SK-N-SH (cell line): Measurements from ENCODE around the gene TLX1. TPM values are rescaled to one million over a fixed set of nuclear protein-coding genes. Genes with fewer than 3 reads are reported as not detected.

ENCODE experiments used
- CTCF ChIA-PET: fragments of 300-600, 350-600 bp; formaldehyde crosslinking; extraction: SDS; loops from one replicate; lab custom pipeline; 2021; lab: Yijun Ruan, JAX
- POLR2A ChIA-PET: fragments of 350-600 bp; sonication (Branson Sonifier 250); formaldehyde crosslinking; extraction: SDS; loops from one replicate; lab custom pipeline; 2020; ENCODE audit warnings: antibody characterized with exemption, inconsistent platforms; lab: Yijun Ruan, JAX
- DNase-seq: peaks from one replicate; pipeline ENCODE4 v3.0.0; 2012
- H2AFZ ChIP-seq: fragments of 200-600 bp; sonication (generic); 2 replicates; pipeline ENCODE4 v1.8.1; 2016; ENCODE audit warnings: antibody characterized with exemption, mild to moderate bottlenecking, low read depth
- H3F3A ChIP-seq: fragments of 200-600 bp; sonication (generic); replicated peaks from 2 replicates; pipeline ENCODE3; 2016; ENCODE audit warnings: antibody characterized with exemption, mild to moderate bottlenecking; ENCODE audit not compliant: insufficient read depth
- H3K27ac ChIP-seq, 2 experiments: fragments of 200-500 bp in 1 of 2; fragments of 200-600 bp in 1 of 2; sonication (Bioruptor generic) in 1 of 2; sonication (generic), shearing (Covaris generic) in 1 of 2; 2 replicates each; pipeline versions ENCODE4 v1.5.1 to v1.6.1; 2014 to 2016; ENCODE audit warnings: low read depth in 2 of 2, inconsistent platforms in 1 of 2, low read length in 1 of 2, mild to moderate bottlenecking in 1 of 2, mixed read lengths in 1 of 2
- H3K27me3 ChIP-seq: fragments of 200-600 bp; sonication (generic), shearing (Covaris generic); 2 replicates; pipeline ENCODE4 v1.6.1; 2016; ENCODE audit warnings: mixed run types; ENCODE audit not compliant: insufficient read depth
- H3K36me3 ChIP-seq, 2 experiments: fragments of 200-500 bp in 1 of 2; fragments of 200-600 bp in 1 of 2; sonication (Bioruptor generic) in 1 of 2; sonication (generic) in 1 of 2; replicated peaks in 1 of 2; 2 replicates each; pipeline versions ENCODE3 to v1.5.1; 2014 to 2016; ENCODE audit warnings: low read length in 1 of 2, mild to moderate bottlenecking in 1 of 2; ENCODE audit not compliant: insufficient read depth in 2 of 2, control insufficient read depth in 1 of 2
- H3K4me1 ChIP-seq, 2 experiments: fragments of 200-500 bp in 1 of 2; fragments of 200-600 bp in 1 of 2; sonication (Bioruptor generic) in 1 of 2; sonication (generic), shearing (Covaris generic) in 1 of 2; 2 replicates each; pipeline versions ENCODE4 v1.5.1 to v1.6.1; 2014 to 2016; ENCODE audit warnings: low read depth in 1 of 2, low read length in 1 of 2, mixed run types in 1 of 2; ENCODE audit not compliant: insufficient read depth in 2 of 2, control insufficient read depth in 1 of 2
- H3K4me2 ChIP-seq: fragments of 200-600 bp; sonication (generic), shearing (Covaris generic); 2 replicates; pipeline ENCODE4 v1.6.1; 2017; ENCODE audit warnings: mixed run types
- H3K4me3 ChIP-seq, 2 experiments: fragments of 200-500 bp in 1 of 2; fragments of 200-600 bp in 1 of 2; sonication (Bioruptor generic) in 1 of 2; sonication (generic), shearing (Covaris generic) in 1 of 2; 2 replicates each; pipeline versions ENCODE4 v1.5.1 to v1.8.1; 2014 to 2016; ENCODE audit warnings: low read depth in 2 of 2, inconsistent platforms in 1 of 2, low read length in 1 of 2, mild to moderate bottlenecking in 1 of 2, mixed read lengths in 1 of 2, moderate library complexity in 1 of 2
- H3K79me2 ChIP-seq: fragments of 200-600 bp; sonication (generic); 2 replicates; pipeline ENCODE4 v1.8.1; 2017; ENCODE audit warnings: mild to moderate bottlenecking; ENCODE audit not compliant: insufficient read depth
- H3K9ac ChIP-seq: fragments of 200-600 bp; sonication (generic); 2 replicates; pipeline ENCODE4 v1.6.1; 2017; ENCODE audit warnings: mixed run types
- H3K9me2 ChIP-seq: fragments of 200-600 bp; sonication (generic); 2 replicates; pipeline ENCODE4 v1.6.1; 2017; ENCODE audit warnings: mixed run types
- H3K9me3 ChIP-seq: fragments of 200-600 bp; sonication (generic); 2 replicates; pipeline ENCODE4 v1.6.1; 2017; ENCODE audit warnings: mixed run types, mild to moderate bottlenecking, moderate library complexity
- H4K20me1 ChIP-seq: fragments of 200-600 bp; sonication (generic); 2 replicates; pipeline ENCODE4 v1.6.1; 2017; ENCODE audit warnings: mild to moderate bottlenecking, mixed run types; ENCODE audit not compliant: insufficient read depth
- CTCF ChIP-seq: fragments of 200-600 bp; sonication (generic); IDR thresholded peaks from 2 replicates; pipeline ENCODE4 v1.6.1; 2017; ENCODE audit warnings: antibody characterized with exemption, mild to moderate bottlenecking, moderate library complexity
- ELF1 ChIP-seq: IDR thresholded peaks from 2 replicates; pipeline ENCODE4 v1.4.0; 2012
- FOSL2 ChIP-seq: IDR thresholded peaks from 2 replicates; pipeline ENCODE4 v1.4.0; 2012; ENCODE audit warnings: low read depth, mild to moderate bottlenecking, moderate library complexity, borderline replicate concordance
- FOXJ3 ChIP-seq: sonication (generic); formaldehyde crosslinking; IDR thresholded peaks from 2 replicates; pipeline ENCODE4 v1.5.1; 2020; ENCODE audit warnings: mild to moderate bottlenecking, missing genetic modification reagents
- IRF3 ChIP-seq: fragments of 150-350 bp; IDR thresholded peaks from 2 replicates; pipeline ENCODE4 v1.6.1; 2016; ENCODE audit warnings: mild to moderate bottlenecking, low read depth, low read length
- MAX ChIP-seq: IDR thresholded peaks from 2 replicates; pipeline ENCODE4 v1.4.0; 2012; ENCODE audit warnings: low read depth
- MXI1 ChIP-seq: IDR thresholded peaks from 2 replicates; pipeline ENCODE4 v1.6.1; 2012; ENCODE audit warnings: mild to moderate bottlenecking, low read depth, low read length, improper control_type of control experiment
- NRF1 ChIP-seq: IDR thresholded peaks from 2 replicates; pipeline ENCODE4 v1.6.1; 2012; ENCODE audit warnings: low read depth, mild to moderate bottlenecking, low read length
- RAD21 ChIP-seq: IDR thresholded peaks from 2 replicates; pipeline ENCODE4 v1.6.1; 2012; ENCODE audit warnings: mild to moderate bottlenecking, low read length
- RCOR1 ChIP-seq: fragments of 150-350 bp; IDR thresholded peaks from 2 replicates; pipeline ENCODE4 v1.6.1; 2017; ENCODE audit warnings: antibody characterized with exemption, low read length
- RFX5 ChIP-seq: IDR thresholded peaks from 2 replicates; pipeline ENCODE4 v1.6.1; 2012; ENCODE audit warnings: mild to moderate bottlenecking, improper control_type of control experiment, low read length
- RXRA ChIP-seq: IDR thresholded peaks from 2 replicates; pipeline ENCODE4 v1.4.0; 2012; ENCODE audit warnings: low read depth, mild to moderate bottlenecking, borderline replicate concordance
- SIN3A ChIP-seq: IDR thresholded peaks from 2 replicates; pipeline ENCODE4 v1.6.1; 2012; ENCODE audit warnings: low read depth, mild to moderate bottlenecking, low read length, moderate library complexity, borderline replicate concordance
- SMC3 ChIP-seq: IDR thresholded peaks from 2 replicates; pipeline ENCODE4 v1.6.1; 2012; ENCODE audit warnings: low read depth, low read length, improper control_type of control experiment
- TCF12 ChIP-seq: IDR thresholded peaks from 2 replicates; pipeline ENCODE4 v1.4.0; 2012
- TEAD4 ChIP-seq: IDR thresholded peaks from 2 replicates; pipeline ENCODE4 v1.4.0; 2012; ENCODE audit warnings: mild to moderate bottlenecking, borderline replicate concordance; ENCODE audit not compliant: insufficient read depth
- USF1 ChIP-seq: IDR thresholded peaks from 2 replicates; pipeline ENCODE4 v1.4.0; 2012; ENCODE audit warnings: low read depth, borderline replicate concordance
- USF2 ChIP-seq: fragments of 150-350 bp; IDR thresholded peaks from 2 replicates; pipeline ENCODE4 v1.6.1; 2017; ENCODE audit warnings: antibody characterized with exemption, low read length, low read depth, borderline replicate concordance
- YY1 ChIP-seq: IDR thresholded peaks from 2 replicates; pipeline ENCODE4 v1.4.0; 2012; ENCODE audit warnings: low read depth, mild to moderate bottlenecking
- WGBS: methylation state at CpG from one replicate; pipeline ENCODE4 v1.1.6; 2017; ENCODE audit warnings: low lambda C conversion rate; 5-methylcytosine and 5-hydroxymethylcytosine counted together
- polyA plus RNA-seq, 3 experiments: library from polyadenylated mRNA; depleted of rRNA; stranded (reverse); fragments of >200 nt; gene quantifications; 2 replicates each; pipeline ENCODE4 v1.2.3, GENCODE V29; 2012

TLX1 gene
- polyA plus RNA-seq, 1 of the 3 experiments (the other 2 are of a cell fraction), result not detected

GRCh38 chr10:101103430-101103829, 27.7 kb upstream of the TLX1 start:
- H2AFZ ChIP-seq, result no peak overlapping the region
- peaks cover 47% of the 10 kb centered on the region for H3K27me3 ChIP-seq
- H4K20me1 ChIP-seq, result no peaks in the 10 kb centered on the region
- H3K9me2 ChIP-seq, result no peaks in the 10 kb centered on the region
- H3K9ac ChIP-seq, result no peak overlapping the region
- no peak overlapping the region for H3K27ac ChIP-seq
- POLR2A ChIA-PET, result no interaction called here
- H3K79me2 ChIP-seq, result no peaks in the 10 kb centered on the region
- 50% methylated on average over 2 of the region's 2 CpGs for WGBS
- no peak overlapping the region for H3K4me2 ChIP-seq
- no peaks in the 10 kb centered on the region for H3F3A ChIP-seq
- DNase-seq, result no peak
- CTCF ChIA-PET, result interaction anchor here (0.7 to 32.9 kb wide), 5 partner anchors 7 to 740 kb away, joined by 3 to 972 read pairs (median 4); partner anchors contain the start of gene TLX1
- TF ChIP-seq FOSL2 (no peak), TCF12 (no peak), RXRA (no peak), MXI1 (no peak), TEAD4 (no peak), IRF3 (no peak), SIN3A (no peak), RFX5 (no peak), FOXJ3 (CRISPR knock-in tag) (no peak), CTCF (no peak), NRF1 (no peak), YY1 (no peak), USF1 (no peak), RAD21 (no peak), RCOR1 (no peak), SMC3 (no peak), MAX (no peak), USF2 (no peak), ELF1 (no peak)
- no peaks in the 10 kb centered on the region for H3K36me3 ChIP-seq
- no peaks in the 10 kb centered on the region for H3K9me3 ChIP-seq
- no peak overlapping the region for H3K4me3 ChIP-seq
- no peaks in the 10 kb centered on the region for H3K4me1 ChIP-seq
